Loucy (cell line): ENCODE data around the gene NSUN3.

Experiments used
- CTCF ChIP-seq: fragments of 200-600 bp; sonication (generic); conservative IDR thresholded peaks from 2 replicates; pipeline ENCODE4 v1.5.1; 2014; ENCODE audit warnings: mild to moderate bottlenecking, antibody characterized with exemption, low read length
- EZH2phosphoT487 ChIP-seq: fragments of 200-600 bp; IDR thresholded peaks from 2 replicates; pipeline ENCODE4 v1.6.1; 2018; ENCODE audit warnings: antibody characterized with exemption, mild to moderate bottlenecking, moderate library complexity, borderline replicate concordance

GRCh38 chr3:94050546-94050945 is 12.3 kb upstream of the NSUN3 start:
- no peak for TF ChIP-seq CTCF
- no peak for TF ChIP-seq EZH2phosphoT487
